Measurements from ENCODE around the gene LIPM. TPM values are rescaled to one million over a fixed set of nuclear protein-coding genes. Genes with fewer than 3 reads are reported as not detected.
"Not testable (repeated sequence)": the region's sequence is repeated elsewhere in the genome, so short reads cannot be mapped to it uniquely, and the experiment has no call there.

LIPM gene
- total RNA-seq, 1 donor from 2014 or later = not detected

GRCh38 chr10:88833723-88834122 lies 31.2 kb downstream of the LIPM start:
- intact Hi-C loops (cut with micrococcal nuclease) = loop anchor here (5.0 to 10.0 kb wide), 2 partner anchors 171 to 384 kb away; no protein-coding TSS in a partner anchor
- ATAC-seq (no peak), DNase-seq (no peak)

GRCh38 chr10:88835096-88835909 lies 32.8 kb downstream of the LIPM start:
- peak; percentile 96 for ATAC-seq
- peak; percentile 81 for DNase-seq
- intact Hi-C loops (cut with micrococcal nuclease) = loop anchor here (1.0 to 10.0 kb wide), 2 partner anchors 97 to 169 kb away; no protein-coding TSS in a partner anchor

GRCh38 chr10:88835910-88836221 lies 33.3 kb downstream of the LIPM start:
- DNase-seq = no peak
- no peak for ATAC-seq
- intact Hi-C loops (cut with micrococcal nuclease) = loop anchor here (1.0 to 10.0 kb wide), 2 partner anchors 96 to 169 kb away; no protein-coding TSS in a partner anchor

GRCh38 chr10:88837632-88838031 lies 35.1 kb downstream of the LIPM start:
- intact Hi-C loops (cut with micrococcal nuclease) = loop anchor here (10.0 kb wide), 1 partner anchor 167 kb away; no protein-coding TSS in a partner anchor
- DNase-seq, ATAC-seq: not testable (repeated sequence)

GRCh38 chr10:88838766-88839350 lies 36.3 kb downstream of the LIPM start:
- no peak for ATAC-seq
- intact Hi-C loops (cut with micrococcal nuclease) = loop anchor here (10.0 kb wide), 1 partner anchor 166 kb away; no protein-coding TSS in a partner anchor

GRCh38 chr10:88840104-88840503 lies 37.6 kb downstream of the LIPM start:
- intact Hi-C loops (cut with micrococcal nuclease) = no loop called here
- no peak for ATAC-seq
- no peak for DNase-seq

More at GRCh38 chr10:88838766-88839350, 36.3 kb downstream of the LIPM start:
- no peak for DNase-seq

GRCh38 chr10:88840881-88841280 lies 38.4 kb downstream of the LIPM start:
- intact Hi-C loops (cut with micrococcal nuclease) = no loop called here
- no peak for DNase-seq
- ATAC-seq = no peak

GRCh38 chr10:88841316-88842111 lies 39.0 kb downstream of the LIPM start:
- intact Hi-C loops (cut with micrococcal nuclease) = no loop called here
- no peak for ATAC-seq
- no peak for DNase-seq

- intact Hi-C loops (cut with micrococcal nuclease) = no loop called here
- no peak for ATAC-seq
- DNase-seq = no peak
Measured at GRCh38 chr10:88843171-88843570, 40.6 kb downstream of the LIPM start.

GRCh38 chr10:88848499-88848898 lies 46.0 kb downstream of the LIPM start:
- no peak for ATAC-seq

GRCh38 chr10:88849234-88849633 lies 46.7 kb downstream of the LIPM start:
- no peak for ATAC-seq
- no peak for DNase-seq
- intact Hi-C loops (cut with micrococcal nuclease) = no loop called here

More at GRCh38 chr10:88848499-88848898, 46.0 kb downstream of the LIPM start:
- no peak for DNase-seq
- intact Hi-C loops (cut with micrococcal nuclease) = no loop called here

- ATAC-seq (no peak), DNase-seq (no peak)
- intact Hi-C loops (cut with micrococcal nuclease) = no loop called here
Measured at GRCh38 chr10:88850712-88851111, 48.2 kb downstream of the LIPM start.

- ATAC-seq = peak; percentile 74
- no peak for DNase-seq
- intact Hi-C loops (cut with micrococcal nuclease) = no loop called here
Measured at GRCh38 chr10:88851706-88852105, 49.2 kb downstream of the LIPM start, which contains the start of gene ANKRD22. ANKRD22 (minus strand) TSS chr10:88851844; CDS start chr10:88851607, 237 bp downstream.

- intact Hi-C loops (cut with micrococcal nuclease) = no loop called here
- no peak for ATAC-seq
Measured at GRCh38 chr10:88852327-88852726, 49.8 kb downstream of the LIPM start.

GRCh38 chr10:88853155-88853881 lies 50.8 kb downstream of the LIPM start:
- ATAC-seq (peak; percentile 43), DNase-seq (no peak)
- intact Hi-C loops (cut with micrococcal nuclease) = no loop called here

More at GRCh38 chr10:88852327-88852726, 49.8 kb downstream of the LIPM start:
- no peak for DNase-seq

GRCh38 chr10:88854684-88855083 lies 52.2 kb downstream of the LIPM start:
- intact Hi-C loops (cut with micrococcal nuclease) = no loop called here
- ATAC-seq = no peak
- no peak for DNase-seq

- no peak for ATAC-seq
Measured at GRCh38 chr10:88857831-88858230, 55.3 kb downstream of the LIPM start.

GRCh38 chr10:88858491-88858890 lies 56.0 kb downstream of the LIPM start:
- no peak for ATAC-seq
- DNase-seq = no peak
- intact Hi-C loops (cut with micrococcal nuclease) = no loop called here

More at GRCh38 chr10:88857831-88858230, 55.3 kb downstream of the LIPM start:
- no peak for DNase-seq
- intact Hi-C loops (cut with micrococcal nuclease) = no loop called here

- DNase-seq (no peak), ATAC-seq (no peak)
- intact Hi-C loops (cut with micrococcal nuclease) = no loop called here
Measured at GRCh38 chr10:88861036-88861435, 58.5 kb downstream of the LIPM start.

Measured in left ventricle myocardium superior (tissue), 1 donor.